Measurements from ENCODE around the gene KRT76. TPM values are rescaled to one million over a fixed set of nuclear protein-coding genes. Genes with fewer than 3 reads are reported as not detected.
A peak's percentile ranks its signal among the peaks of the same experiment; 100 is the strongest.

The KRT76 gene
- total and polyA plus RNA-seq, 2 experiments from 2014 or later, result not detected

DNA sequence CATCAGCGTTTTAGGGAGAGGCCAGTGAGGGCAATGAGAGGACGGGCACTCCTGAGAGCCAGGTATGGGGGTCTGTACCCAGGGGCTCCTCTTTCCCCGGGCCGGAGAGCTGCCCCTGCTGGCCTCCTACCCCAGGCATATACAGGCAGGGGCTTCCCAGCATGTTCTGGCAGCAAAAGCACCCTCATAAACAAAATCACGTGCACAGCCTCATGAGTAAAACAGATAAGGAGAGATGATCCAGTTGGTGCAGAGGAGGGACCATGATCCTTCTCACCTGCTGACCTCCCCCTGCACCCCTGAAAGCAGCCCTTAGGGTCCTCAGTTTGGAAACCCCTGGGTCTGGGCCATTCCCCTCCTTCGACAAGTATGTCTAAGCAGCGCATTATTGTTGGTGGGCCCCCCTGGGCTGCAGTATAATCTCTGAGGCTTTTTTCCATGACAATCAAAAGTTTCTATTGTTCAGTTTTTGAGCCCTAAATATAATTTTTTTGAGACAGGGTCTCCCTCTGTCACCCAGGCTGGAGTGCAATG lies 41.8 kb upstream of the KRT76 start:
- no peak overlapping the region for H3K27ac ChIP-seq (ENCODE audit: low read depth)
- DNase-seq (ENCODE audit: low spot score), result no peak
- no peaks in the 10 kb centered on the region for H4K20me1 ChIP-seq (replicated peaks; ENCODE audit: insufficient read depth)
- H3K79me2 ChIP-seq (replicated peaks; ENCODE audit: insufficient read depth), result no peaks in the 10 kb centered on the region
- H3K27me3 Mint-ChIP-seq (ENCODE audit: insufficient read depth, low read depth, poor library complexity), result peaks cover 4% of the 10 kb centered on the region
- no peak overlapping the region for H3K4me3 Mint-ChIP-seq
- H3K36me3 ChIP-seq (ENCODE audit: insufficient read depth), result no peaks in the 10 kb centered on the region
- H3K9me2 ChIP-seq (ENCODE audit: insufficient read depth), result no peaks in the 10 kb centered on the region
- H2AFZ ChIP-seq, result peak overlapping the region; percentile 28; the same call in 1 of the 2 replicates
- no peak overlapping the region; the same call in 1 of the 2 replicates for H3K27ac Mint-ChIP-seq
- no peaks in the 10 kb centered on the region for H3K4me1 Mint-ChIP-seq
- no peaks in the 10 kb centered on the region for H3K27me3 ChIP-seq (ENCODE audit: insufficient read depth)
- no peaks in the 10 kb centered on the region for H3F3A ChIP-seq (replicated peaks; ENCODE audit: low read depth)
- H3K4me2 ChIP-seq, result no peak overlapping the region
- H3K9me3 Mint-ChIP-seq, result no peaks in the 10 kb centered on the region
- ATAC-seq, result no peak
- no peak overlapping the region for H3K4me3 ChIP-seq
- H3K36me3 Mint-ChIP-seq (ENCODE audit: low read depth), result no peaks in the 10 kb centered on the region
- TF ChIP-seq POLR2AphosphoS5 (IDR thresholded peaks at IDR 0.05; ENCODE audit: low read depth) (no peak), JUNB (IDR thresholded peaks at IDR 0.05; ENCODE audit: unreplicated experiment) (no peak), CREB1 (CRISPR knock-in tag; IDR thresholded peaks at IDR 0.05; ENCODE audit: low read depth) (no peak), NANOG (IDR thresholded peaks at IDR 0.05; ENCODE audit: borderline replicate concordance) (no peak), ZNF114 (CRISPR knock-in tag; IDR thresholded peaks at IDR 0.05) (no peak), STAT1 (IDR thresholded peaks at IDR 0.05; ENCODE audit: unreplicated experiment) (no peak), ZNF331 (CRISPR knock-in tag; IDR thresholded peaks at IDR 0.05; ENCODE audit: low read depth) (no peak), EZH2 (IDR thresholded peaks at IDR 0.05; ENCODE audit: low read depth, unreplicated experiment) (no peak), EZH2phosphoT487 (IDR thresholded peaks at IDR 0.05; ENCODE audit: unreplicated experiment) (no peak)
- TF ChIP-seq, protein P1, sequence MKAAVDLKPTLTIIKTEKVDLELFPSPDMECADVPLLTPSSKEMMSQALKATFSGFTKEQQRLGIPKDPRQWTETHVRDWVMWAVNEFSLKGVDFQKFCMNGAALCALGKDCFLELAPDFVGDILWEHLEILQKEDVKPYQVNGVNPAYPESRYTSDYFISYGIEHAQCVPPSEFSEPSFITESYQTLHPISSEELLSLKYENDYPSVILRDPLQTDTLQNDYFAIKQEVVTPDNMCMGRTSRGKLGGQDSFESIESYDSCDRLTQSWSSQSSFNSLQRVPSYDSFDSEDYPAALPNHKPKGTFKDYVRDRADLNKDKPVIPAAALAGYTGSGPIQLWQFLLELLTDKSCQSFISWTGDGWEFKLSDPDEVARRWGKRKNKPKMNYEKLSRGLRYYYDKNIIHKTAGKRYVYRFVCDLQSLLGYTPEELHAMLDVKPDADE (IDR thresholded peaks at IDR 0.05), result no peak
- TF ChIP-seq, protein P2, sequence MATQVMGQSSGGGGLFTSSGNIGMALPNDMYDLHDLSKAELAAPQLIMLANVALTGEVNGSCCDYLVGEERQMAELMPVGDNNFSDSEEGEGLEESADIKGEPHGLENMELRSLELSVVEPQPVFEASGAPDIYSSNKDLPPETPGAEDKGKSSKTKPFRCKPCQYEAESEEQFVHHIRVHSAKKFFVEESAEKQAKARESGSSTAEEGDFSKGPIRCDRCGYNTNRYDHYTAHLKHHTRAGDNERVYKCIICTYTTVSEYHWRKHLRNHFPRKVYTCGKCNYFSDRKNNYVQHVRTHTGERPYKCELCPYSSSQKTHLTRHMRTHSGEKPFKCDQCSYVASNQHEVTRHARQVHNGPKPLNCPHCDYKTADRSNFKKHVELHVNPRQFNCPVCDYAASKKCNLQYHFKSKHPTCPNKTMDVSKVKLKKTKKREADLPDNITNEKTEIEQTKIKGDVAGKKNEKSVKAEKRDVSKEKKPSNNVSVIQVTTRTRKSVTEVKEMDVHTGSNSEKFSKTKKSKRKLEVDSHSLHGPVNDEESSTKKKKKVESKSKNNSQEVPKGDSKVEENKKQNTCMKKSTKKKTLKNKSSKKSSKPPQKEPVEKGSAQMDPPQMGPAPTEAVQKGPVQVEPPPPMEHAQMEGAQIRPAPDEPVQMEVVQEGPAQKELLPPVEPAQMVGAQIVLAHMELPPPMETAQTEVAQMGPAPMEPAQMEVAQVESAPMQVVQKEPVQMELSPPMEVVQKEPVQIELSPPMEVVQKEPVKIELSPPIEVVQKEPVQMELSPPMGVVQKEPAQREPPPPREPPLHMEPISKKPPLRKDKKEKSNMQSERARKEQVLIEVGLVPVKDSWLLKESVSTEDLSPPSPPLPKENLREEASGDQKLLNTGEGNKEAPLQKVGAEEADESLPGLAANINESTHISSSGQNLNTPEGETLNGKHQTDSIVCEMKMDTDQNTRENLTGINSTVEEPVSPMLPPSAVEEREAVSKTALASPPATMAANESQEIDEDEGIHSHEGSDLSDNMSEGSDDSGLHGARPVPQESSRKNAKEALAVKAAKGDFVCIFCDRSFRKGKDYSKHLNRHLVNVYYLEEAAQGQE (IDR thresholded peaks at IDR 0.05; ENCODE audit: unreplicated experiment), result no peak
- TF ChIP-seq, protein P3, sequence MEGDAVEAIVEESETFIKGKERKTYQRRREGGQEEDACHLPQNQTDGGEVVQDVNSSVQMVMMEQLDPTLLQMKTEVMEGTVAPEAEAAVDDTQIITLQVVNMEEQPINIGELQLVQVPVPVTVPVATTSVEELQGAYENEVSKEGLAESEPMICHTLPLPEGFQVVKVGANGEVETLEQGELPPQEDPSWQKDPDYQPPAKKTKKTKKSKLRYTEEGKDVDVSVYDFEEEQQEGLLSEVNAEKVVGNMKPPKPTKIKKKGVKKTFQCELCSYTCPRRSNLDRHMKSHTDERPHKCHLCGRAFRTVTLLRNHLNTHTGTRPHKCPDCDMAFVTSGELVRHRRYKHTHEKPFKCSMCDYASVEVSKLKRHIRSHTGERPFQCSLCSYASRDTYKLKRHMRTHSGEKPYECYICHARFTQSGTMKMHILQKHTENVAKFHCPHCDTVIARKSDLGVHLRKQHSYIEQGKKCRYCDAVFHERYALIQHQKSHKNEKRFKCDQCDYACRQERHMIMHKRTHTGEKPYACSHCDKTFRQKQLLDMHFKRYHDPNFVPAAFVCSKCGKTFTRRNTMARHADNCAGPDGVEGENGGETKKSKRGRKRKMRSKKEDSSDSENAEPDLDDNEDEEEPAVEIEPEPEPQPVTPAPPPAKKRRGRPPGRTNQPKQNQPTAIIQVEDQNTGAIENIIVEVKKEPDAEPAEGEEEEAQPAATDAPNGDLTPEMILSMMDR (conservative IDR thresholded peaks at IDR 0.05; ENCODE audit: low read depth in 2 of 2), result no peak
- TF ChIP-seq, protein P4, sequence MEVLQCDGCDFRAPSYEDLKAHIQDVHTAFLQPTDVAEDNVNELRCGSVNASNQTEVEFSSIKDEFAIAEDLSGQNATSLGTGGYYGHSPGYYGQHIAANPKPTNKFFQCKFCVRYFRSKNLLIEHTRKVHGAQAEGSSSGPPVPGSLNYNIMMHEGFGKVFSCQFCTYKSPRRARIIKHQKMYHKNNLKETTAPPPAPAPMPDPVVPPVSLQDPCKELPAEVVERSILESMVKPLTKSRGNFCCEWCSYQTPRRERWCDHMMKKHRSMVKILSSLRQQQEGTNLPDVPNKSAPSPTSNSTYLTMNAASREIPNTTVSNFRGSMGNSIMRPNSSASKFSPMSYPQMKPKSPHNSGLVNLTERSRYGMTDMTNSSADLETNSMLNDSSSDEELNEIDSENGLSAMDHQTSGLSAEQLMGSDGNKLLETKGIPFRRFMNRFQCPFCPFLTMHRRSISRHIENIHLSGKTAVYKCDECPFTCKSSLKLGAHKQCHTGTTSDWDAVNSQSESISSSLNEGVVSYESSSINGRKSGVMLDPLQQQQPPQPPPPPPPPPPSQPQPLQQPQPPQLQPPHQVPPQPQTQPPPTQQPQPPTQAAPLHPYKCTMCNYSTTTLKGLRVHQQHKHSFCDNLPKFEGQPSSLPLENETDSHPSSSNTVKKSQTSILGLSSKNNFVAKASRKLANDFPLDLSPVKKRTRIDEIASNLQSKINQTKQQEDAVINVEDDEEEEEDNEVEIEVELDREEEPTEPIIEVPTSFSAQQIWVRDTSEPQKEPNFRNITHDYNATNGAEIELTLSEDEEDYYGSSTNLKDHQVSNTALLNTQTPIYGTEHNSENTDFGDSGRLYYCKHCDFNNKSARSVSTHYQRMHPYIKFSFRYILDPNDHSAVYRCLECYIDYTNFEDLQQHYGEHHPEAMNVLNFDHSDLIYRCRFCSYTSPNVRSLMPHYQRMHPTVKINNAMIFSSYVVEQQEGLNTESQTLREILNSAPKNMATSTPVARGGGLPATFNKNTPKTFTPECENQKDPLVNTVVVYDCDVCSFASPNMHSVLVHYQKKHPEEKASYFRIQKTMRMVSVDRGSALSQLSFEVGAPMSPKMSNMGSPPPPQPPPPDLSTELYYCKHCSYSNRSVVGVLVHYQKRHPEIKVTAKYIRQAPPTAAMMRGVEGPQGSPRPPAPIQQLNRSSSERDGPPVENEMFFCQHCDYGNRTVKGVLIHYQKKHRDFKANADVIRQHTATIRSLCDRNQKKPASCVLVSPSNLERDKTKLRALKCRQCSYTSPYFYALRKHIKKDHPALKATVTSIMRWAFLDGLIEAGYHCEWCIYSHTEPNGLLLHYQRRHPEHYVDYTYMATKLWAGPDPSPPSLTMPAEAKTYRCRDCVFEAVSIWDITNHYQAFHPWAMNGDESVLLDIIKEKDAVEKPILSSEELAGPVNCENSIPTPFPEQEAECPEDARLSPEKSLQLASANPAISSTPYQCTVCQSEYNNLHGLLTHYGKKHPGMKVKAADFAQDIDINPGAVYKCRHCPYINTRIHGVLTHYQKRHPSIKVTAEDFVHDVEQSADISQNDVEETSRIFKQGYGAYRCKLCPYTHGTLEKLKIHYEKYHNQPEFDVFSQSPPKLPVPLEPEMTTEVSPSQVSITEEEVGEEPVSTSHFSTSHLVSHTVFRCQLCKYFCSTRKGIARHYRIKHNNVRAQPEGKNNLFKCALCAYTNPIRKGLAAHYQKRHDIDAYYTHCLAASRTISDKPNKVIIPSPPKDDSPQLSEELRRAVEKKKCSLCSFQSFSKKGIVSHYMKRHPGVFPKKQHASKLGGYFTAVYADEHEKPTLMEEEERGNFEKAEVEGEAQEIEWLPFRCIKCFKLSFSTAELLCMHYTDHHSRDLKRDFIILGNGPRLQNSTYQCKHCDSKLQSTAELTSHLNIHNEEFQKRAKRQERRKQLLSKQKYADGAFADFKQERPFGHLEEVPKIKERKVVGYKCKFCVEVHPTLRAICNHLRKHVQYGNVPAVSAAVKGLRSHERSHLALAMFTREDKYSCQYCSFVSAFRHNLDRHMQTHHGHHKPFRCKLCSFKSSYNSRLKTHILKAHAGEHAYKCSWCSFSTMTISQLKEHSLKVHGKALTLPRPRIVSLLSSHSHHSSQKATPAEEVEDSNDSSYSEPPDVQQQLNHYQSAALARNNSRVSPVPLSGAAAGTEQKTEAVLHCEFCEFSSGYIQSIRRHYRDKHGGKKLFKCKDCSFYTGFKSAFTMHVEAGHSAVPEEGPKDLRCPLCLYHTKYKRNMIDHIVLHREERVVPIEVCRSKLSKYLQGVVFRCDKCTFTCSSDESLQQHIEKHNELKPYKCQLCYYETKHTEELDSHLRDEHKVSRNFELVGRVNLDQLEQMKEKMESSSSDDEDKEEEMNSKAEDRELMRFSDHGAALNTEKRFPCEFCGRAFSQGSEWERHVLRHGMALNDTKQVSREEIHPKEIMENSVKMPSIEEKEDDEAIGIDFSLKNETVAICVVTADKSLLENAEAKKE (CRISPR knock-in tag; IDR thresholded peaks at IDR 0.05), result no peak
- no peaks in the 10 kb centered on the region for H3K4me1 ChIP-seq (ENCODE audit: insufficient read depth)

Measured in GM23338 (cell line).